ENCODE data around the gene IL10RA.

DNA sequence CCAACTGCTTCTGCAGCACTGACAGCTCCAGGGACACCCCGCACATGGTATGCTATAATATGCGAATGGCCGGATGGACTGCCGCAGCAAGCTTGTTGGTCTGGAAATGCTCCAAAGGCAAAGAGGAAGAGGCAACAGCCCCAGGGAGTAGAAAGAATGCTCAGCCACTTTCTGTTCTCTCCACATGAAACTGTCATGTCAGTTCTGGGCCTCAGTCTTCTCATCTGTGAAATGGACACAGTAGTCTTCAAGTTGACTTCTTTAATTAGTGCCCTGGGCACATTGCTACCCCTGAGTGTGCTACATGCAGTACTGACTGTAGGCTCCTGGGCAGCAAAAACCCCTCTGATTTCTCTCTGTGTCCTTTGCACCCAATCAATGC is 19.9 kb downstream of the IL10RA start:
- TF ChIP-seq GABPA (IDR thresholded peaks at IDR 0.05 in 1 of 2, conservative IDR thresholded peaks at IDR 0.05 in 1 of 2), result no peak
- no peak for TF ChIP-seq TAF1 (conservative IDR thresholded peaks at IDR 0.05)
- no peak for TF ChIP-seq JUND (IDR thresholded peaks at IDR 0.05)
- TF ChIP-seq CTCF (IDR thresholded peaks at IDR 0.05; ENCODE audit: low read depth, low read length, missing input control), result no peak
- TF ChIP-seq RAD21 (IDR thresholded peaks at IDR 0.05), result no peak
- TF ChIP-seq SP1 (IDR thresholded peaks at IDR 0.05), result no peak
- TF ChIP-seq, protein P1, sequence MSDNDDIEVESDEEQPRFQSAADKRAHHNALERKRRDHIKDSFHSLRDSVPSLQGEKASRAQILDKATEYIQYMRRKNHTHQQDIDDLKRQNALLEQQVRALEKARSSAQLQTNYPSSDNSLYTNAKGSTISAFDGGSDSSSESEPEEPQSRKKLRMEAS (IDR thresholded peaks at IDR 0.05), result no peak
- TF ChIP-seq, protein P2, sequence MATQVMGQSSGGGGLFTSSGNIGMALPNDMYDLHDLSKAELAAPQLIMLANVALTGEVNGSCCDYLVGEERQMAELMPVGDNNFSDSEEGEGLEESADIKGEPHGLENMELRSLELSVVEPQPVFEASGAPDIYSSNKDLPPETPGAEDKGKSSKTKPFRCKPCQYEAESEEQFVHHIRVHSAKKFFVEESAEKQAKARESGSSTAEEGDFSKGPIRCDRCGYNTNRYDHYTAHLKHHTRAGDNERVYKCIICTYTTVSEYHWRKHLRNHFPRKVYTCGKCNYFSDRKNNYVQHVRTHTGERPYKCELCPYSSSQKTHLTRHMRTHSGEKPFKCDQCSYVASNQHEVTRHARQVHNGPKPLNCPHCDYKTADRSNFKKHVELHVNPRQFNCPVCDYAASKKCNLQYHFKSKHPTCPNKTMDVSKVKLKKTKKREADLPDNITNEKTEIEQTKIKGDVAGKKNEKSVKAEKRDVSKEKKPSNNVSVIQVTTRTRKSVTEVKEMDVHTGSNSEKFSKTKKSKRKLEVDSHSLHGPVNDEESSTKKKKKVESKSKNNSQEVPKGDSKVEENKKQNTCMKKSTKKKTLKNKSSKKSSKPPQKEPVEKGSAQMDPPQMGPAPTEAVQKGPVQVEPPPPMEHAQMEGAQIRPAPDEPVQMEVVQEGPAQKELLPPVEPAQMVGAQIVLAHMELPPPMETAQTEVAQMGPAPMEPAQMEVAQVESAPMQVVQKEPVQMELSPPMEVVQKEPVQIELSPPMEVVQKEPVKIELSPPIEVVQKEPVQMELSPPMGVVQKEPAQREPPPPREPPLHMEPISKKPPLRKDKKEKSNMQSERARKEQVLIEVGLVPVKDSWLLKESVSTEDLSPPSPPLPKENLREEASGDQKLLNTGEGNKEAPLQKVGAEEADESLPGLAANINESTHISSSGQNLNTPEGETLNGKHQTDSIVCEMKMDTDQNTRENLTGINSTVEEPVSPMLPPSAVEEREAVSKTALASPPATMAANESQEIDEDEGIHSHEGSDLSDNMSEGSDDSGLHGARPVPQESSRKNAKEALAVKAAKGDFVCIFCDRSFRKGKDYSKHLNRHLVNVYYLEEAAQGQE (IDR thresholded peaks at IDR 0.05), result no peak
- TF ChIP-seq, protein P3, sequence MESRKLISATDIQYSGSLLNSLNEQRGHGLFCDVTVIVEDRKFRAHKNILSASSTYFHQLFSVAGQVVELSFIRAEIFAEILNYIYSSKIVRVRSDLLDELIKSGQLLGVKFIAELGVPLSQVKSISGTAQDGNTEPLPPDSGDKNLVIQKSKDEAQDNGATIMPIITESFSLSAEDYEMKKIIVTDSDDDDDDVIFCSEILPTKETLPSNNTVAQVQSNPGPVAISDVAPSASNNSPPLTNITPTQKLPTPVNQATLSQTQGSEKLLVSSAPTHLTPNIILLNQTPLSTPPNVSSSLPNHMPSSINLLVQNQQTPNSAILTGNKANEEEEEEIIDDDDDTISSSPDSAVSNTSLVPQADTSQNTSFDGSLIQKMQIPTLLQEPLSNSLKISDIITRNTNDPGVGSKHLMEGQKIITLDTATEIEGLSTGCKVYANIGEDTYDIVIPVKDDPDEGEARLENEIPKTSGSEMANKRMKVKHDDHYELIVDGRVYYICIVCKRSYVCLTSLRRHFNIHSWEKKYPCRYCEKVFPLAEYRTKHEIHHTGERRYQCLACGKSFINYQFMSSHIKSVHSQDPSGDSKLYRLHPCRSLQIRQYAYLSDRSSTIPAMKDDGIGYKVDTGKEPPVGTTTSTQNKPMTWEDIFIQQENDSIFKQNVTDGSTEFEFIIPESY (IDR thresholded peaks at IDR 0.05), result no peak
- no peak for TF ChIP-seq HNF4G (IDR thresholded peaks at IDR 0.05)
- no peak for TF ChIP-seq YY1 (IDR thresholded peaks at IDR 0.05)

All from liver (tissue), 3 donors.